ENCODE measurements around the gene ONECUT2.
A peak's percentile ranks its signal among the peaks of the same experiment; 100 is the strongest.

The ONECUT2 gene

DNA sequence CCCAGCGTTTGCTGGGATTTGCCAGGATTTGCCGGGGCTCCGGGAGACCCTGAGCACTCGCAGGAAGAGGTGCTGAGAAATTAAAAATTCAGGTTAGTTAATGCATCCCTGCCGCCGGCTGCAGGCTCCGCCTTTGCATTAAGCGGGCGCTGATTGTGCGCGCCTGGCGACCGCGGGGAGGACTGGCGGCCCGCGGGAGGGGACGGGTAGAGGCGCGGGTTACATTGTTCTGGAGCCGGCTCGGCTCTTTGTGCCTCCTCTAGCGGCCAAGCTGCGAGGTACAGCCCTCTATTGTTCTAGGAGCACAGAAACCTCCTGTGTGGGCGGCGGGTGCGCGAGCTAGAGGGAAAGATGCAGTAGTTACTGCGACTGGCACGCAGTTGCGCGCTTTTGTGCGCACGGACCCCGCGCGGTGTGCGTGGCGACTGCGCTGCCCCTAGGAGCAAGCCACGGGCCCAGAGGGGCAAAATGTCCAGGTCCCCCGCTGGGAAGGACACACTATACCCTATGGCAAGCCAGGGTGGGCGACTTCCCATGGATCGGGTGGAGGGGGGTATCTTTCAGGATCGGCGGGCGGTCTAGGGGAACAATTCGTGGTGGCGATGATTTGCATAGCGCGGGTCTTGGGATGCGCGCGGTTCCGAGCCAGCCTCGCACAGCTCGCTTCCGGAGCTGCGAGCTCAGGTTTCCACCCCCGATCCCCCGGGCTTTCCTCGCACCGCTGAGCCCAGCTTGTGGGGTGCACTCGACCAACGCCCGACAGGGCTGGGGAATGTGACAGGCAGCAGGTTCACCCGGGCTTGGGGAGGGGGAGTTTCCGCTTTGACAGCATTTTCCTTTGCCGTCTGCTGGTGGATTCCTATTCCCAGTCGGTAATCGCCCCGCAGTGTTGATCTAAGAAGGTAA, 2.8 kb downstream of the ONECUT2 start:
- 0% methylated on average over 72 of the region's 72 CpGs for WGBS, 2 experiments
- Histone ChIP-seq H3K27ac (ENCODE audit: insufficient read depth, low read depth, low read length, poor library complexity, severe bottlenecking) (no peak overlapping the region), H3K27me3 (ENCODE audit: control insufficient read depth, insufficient read depth, low read length, poor library complexity, severe bottlenecking) (peaks cover 94% of the 10 kb centered on the region), H3K36me3 (ENCODE audit: control insufficient read depth, insufficient read depth, low read length) (no peaks in the 10 kb centered on the region), H3K9me3 (ENCODE audit: control insufficient read depth, low read length) (no peaks in the 10 kb centered on the region), H3K4me3 (ENCODE audit: insufficient read depth, low read depth, low read length) (peak overlapping the region; percentile 47), H3K4me1 (ENCODE audit: control insufficient read depth, insufficient read depth, low read length) (peaks cover 57% of the 10 kb centered on the region)

GRCh38 chr18:57438743-57439608, 3.8 kb downstream of the ONECUT2 start:
- Histone ChIP-seq H3K4me3 (ENCODE audit: insufficient read depth, low read depth, low read length) (peak overlapping the region; percentile 47), H3K27ac (ENCODE audit: insufficient read depth, low read depth, low read length, poor library complexity, severe bottlenecking) (no peak overlapping the region)

DNA sequence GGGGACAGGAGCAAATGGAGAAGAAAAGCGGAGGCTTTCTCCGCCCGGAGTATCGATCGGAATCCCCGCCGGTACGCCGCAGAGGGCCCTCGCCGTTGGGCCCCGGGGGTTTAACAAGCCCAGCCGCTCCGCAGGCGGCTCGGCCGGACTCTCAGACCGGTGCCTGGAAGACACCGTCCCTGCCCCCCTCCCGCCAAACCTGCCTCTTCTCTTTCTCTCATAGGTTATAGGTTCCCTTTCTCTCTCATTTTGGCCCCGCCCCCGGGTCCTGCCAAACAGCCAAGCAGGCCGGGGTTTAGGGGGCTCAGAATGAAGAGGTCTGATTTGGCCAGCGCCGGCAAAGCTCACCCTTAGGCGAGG, 4.4 kb downstream of the ONECUT2 start:
- H3K27ac ChIP-seq (ENCODE audit: insufficient read depth, low read depth, low read length, poor library complexity, severe bottlenecking), result no peak overlapping the region
- peaks cover 45% of the 10 kb centered on the region for H3K4me1 ChIP-seq (ENCODE audit: control insufficient read depth, insufficient read depth, low read length)
- no peak overlapping the region for H3K4me3 ChIP-seq (ENCODE audit: insufficient read depth, low read depth, low read length)
- H3K9me3 ChIP-seq (ENCODE audit: control insufficient read depth, low read length), result no peaks in the 10 kb centered on the region
- 0% methylated on average over 26 of the region's 26 CpGs for WGBS, 2 experiments
- peaks cover 94% of the 10 kb centered on the region for H3K27me3 ChIP-seq (ENCODE audit: control insufficient read depth, insufficient read depth, low read length, poor library complexity, severe bottlenecking)
- no peaks in the 10 kb centered on the region for H3K36me3 ChIP-seq (ENCODE audit: control insufficient read depth, insufficient read depth, low read length)

More at GRCh38 chr18:57438743-57439608, 3.8 kb downstream of the ONECUT2 start:
- Histone ChIP-seq H3K4me1 (ENCODE audit: control insufficient read depth, insufficient read depth, low read length) (peaks cover 48% of the 10 kb centered on the region), H3K36me3 (ENCODE audit: control insufficient read depth, insufficient read depth, low read length) (no peaks in the 10 kb centered on the region), H3K27me3 (ENCODE audit: control insufficient read depth, insufficient read depth, low read length, poor library complexity, severe bottlenecking) (peaks cover 94% of the 10 kb centered on the region), H3K9me3 (ENCODE audit: control insufficient read depth, low read length) (no peaks in the 10 kb centered on the region)
- WGBS, 2 experiments, result 2% methylated on average over 31 of the region's 31 CpGs

DNA sequence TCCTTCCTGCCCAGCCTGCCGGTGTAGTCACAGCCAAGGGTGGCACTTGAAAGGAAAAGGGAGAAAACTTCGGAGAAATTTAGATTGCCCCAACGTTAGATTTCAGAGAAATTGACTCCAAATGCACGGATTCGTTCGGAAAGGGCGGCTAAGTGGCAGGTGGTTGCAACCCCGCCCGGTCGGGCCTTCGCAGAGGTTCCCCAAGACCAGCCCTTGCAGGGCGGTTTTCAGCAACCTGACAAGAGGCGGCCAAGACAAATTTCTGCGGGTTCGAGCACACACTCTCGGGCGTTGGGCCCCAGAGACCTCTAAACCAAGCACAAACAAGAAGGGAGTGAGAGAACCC, 4.8 kb downstream of the ONECUT2 start:
- Histone ChIP-seq H3K36me3 (ENCODE audit: control insufficient read depth, insufficient read depth, low read length) (no peaks in the 10 kb centered on the region), H3K27ac (ENCODE audit: insufficient read depth, low read depth, low read length, poor library complexity, severe bottlenecking) (no peak overlapping the region), H3K4me1 (ENCODE audit: control insufficient read depth, insufficient read depth, low read length) (peaks cover 45% of the 10 kb centered on the region), H3K4me3 (ENCODE audit: insufficient read depth, low read depth, low read length) (no peak overlapping the region), H3K9me3 (ENCODE audit: control insufficient read depth, low read length) (no peaks in the 10 kb centered on the region), H3K27me3 (ENCODE audit: control insufficient read depth, insufficient read depth, low read length, poor library complexity, severe bottlenecking) (peaks cover 92% of the 10 kb centered on the region)
- WGBS, 2 experiments, result 3% methylated on average over 17 of the region's 17 CpGs

- Histone ChIP-seq H3K36me3 (ENCODE audit: control insufficient read depth, insufficient read depth, low read length) (no peaks in the 10 kb centered on the region), H3K27me3 (ENCODE audit: control insufficient read depth, insufficient read depth, low read length, poor library complexity, severe bottlenecking) (peaks cover 91% of the 10 kb centered on the region), H3K4me1 (ENCODE audit: control insufficient read depth, insufficient read depth, low read length) (peaks cover 47% of the 10 kb centered on the region), H3K27ac (ENCODE audit: insufficient read depth, low read depth, low read length, poor library complexity, severe bottlenecking) (no peak overlapping the region), H3K9me3 (ENCODE audit: control insufficient read depth, low read length) (no peaks in the 10 kb centered on the region), H3K4me3 (ENCODE audit: insufficient read depth, low read depth, low read length) (peak overlapping the region; percentile 11)
- 1% methylated on average over 60 of the region's 60 CpGs for WGBS, 2 experiments
Observed at GRCh38 chr18:57440331-57441070, 5.3 kb downstream of the ONECUT2 start.

DNA sequence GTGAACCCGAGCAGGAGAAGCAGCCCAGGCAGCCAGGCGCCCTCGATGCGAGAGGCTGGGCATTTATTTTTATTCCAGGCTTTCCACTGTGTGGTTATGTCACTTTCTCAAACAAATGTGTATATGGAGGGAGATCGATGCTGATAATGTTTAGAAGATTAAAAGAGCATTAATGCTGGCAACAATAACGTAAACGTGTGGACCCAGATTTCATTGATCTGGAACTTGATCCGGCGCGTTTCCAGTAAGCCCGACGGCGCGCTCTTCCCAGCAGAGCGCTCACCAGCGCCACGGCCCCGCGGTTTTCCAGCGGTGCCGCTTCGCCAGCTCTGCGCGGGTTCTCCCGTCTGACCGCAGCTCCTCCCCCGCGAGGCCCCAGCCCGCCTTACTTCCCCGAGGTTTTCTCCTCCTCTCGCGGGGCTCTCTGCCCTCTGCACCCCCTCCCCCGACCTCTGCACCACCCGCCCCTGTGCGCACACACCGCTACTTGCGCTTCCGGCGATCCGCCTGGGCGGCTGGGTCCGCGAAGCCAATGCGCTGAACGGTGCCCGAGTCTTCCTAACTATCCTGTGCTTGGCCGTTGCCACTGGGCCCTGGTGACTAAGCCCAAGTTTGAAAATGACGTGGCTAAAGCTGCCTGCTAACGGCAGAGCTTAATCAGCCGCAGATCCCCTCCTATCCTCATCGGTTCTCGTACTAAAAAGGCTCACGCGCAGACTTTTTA, 6.1 kb downstream of the ONECUT2 start:
- H3K4me1 ChIP-seq (ENCODE audit: control insufficient read depth, insufficient read depth, low read length), result peaks cover 50% of the 10 kb centered on the region
- no peaks in the 10 kb centered on the region for H3K9me3 ChIP-seq (ENCODE audit: control insufficient read depth, low read length)
- peaks cover 85% of the 10 kb centered on the region for H3K27me3 ChIP-seq (ENCODE audit: control insufficient read depth, insufficient read depth, low read length, poor library complexity, severe bottlenecking)
- H3K4me3 ChIP-seq (ENCODE audit: insufficient read depth, low read depth, low read length), result peak overlapping the region; percentile 23
- no peaks in the 10 kb centered on the region for H3K36me3 ChIP-seq (ENCODE audit: control insufficient read depth, insufficient read depth, low read length)
- WGBS, 2 experiments, result 2% methylated on average over 54 of the region's 54 CpGs
- no peak overlapping the region for H3K27ac ChIP-seq (ENCODE audit: insufficient read depth, low read depth, low read length, poor library complexity, severe bottlenecking)

GRCh38 chr18:57443247-57443646, 8.1 kb downstream of the ONECUT2 start:
- Histone ChIP-seq H3K4me3 (ENCODE audit: insufficient read depth, low read depth, low read length) (no peak overlapping the region), H3K4me1 (ENCODE audit: control insufficient read depth, insufficient read depth, low read length) (peaks cover 41% of the 10 kb centered on the region), H3K9me3 (ENCODE audit: control insufficient read depth, low read length) (no peaks in the 10 kb centered on the region), H3K36me3 (ENCODE audit: control insufficient read depth, insufficient read depth, low read length) (no peaks in the 10 kb centered on the region), H3K27me3 (ENCODE audit: control insufficient read depth, insufficient read depth, low read length, poor library complexity, severe bottlenecking) (peaks cover 65% of the 10 kb centered on the region), H3K27ac (ENCODE audit: insufficient read depth, low read depth, low read length, poor library complexity, severe bottlenecking) (no peak overlapping the region)
- 55% methylated on average over 1 of the region's 1 CpG; no CpG with 5 or more reads in 1 of the 2 experiments for WGBS, 2 experiments

DNA sequence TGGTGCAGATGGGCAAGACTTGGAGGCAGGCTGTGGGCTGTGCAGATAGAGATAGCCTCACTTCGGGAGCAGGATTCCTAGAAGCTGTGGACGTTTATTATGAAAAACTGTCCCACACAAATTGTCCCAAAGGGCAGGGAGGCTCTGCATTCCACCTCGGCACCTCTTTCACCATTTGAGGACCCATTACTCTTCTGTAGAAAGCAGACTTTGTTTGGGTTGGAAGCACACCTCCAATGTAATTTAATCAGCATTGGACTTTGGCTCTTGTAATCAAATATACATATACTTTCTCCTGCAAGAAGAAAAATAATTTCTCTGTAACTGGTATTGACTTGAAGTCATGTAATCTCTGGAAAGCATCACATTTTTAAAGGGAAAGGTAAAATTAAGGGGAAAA, 8.5 kb downstream of the ONECUT2 start:
- peaks cover 37% of the 10 kb centered on the region for H3K4me1 ChIP-seq (ENCODE audit: control insufficient read depth, insufficient read depth, low read length)
- H3K27me3 ChIP-seq (ENCODE audit: control insufficient read depth, insufficient read depth, low read length, poor library complexity, severe bottlenecking), result peaks cover 61% of the 10 kb centered on the region
- WGBS, 2 experiments, result 88 to 91% methylated on average over 3 of the region's 3 CpGs
- H3K4me3 ChIP-seq (ENCODE audit: insufficient read depth, low read depth, low read length), result no peak overlapping the region
- H3K27ac ChIP-seq (ENCODE audit: insufficient read depth, low read depth, low read length, poor library complexity, severe bottlenecking), result no peak overlapping the region
- H3K36me3 ChIP-seq (ENCODE audit: control insufficient read depth, insufficient read depth, low read length), result no peaks in the 10 kb centered on the region
- H3K9me3 ChIP-seq (ENCODE audit: control insufficient read depth, low read length), result no peaks in the 10 kb centered on the region

DNA sequence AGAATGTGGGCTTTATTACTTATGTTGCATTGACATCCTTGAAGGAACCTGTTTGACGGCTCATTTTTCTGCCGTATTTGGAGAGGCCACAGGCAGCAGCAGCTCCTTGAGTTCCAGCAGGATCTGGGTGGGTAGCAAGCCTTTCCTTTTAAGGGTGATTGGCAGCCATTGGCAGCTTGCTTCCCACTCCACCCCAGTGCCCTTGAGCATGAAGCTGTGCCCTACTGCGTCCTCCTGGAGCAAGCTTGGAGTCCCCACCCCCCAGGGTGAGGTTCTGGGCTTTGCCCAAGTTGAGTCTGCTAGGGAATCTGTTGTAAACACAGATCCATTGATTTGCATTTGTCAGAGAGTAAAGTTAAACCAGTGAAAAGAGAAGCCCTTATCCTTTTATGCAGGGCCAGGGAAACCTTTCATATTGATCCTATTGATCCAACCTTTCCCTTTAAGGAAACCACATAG, 9.2 kb downstream of the ONECUT2 start:
- 56% methylated on average over 3 of the region's 3 CpGs for WGBS, 2 experiments
- H3K4me1 ChIP-seq (ENCODE audit: control insufficient read depth, insufficient read depth, low read length), result peaks cover 31% of the 10 kb centered on the region

More for the DNA sequence above, 9.2 kb downstream of the ONECUT2 start:
- no peak overlapping the region for H3K27ac ChIP-seq (ENCODE audit: insufficient read depth, low read depth, low read length, poor library complexity, severe bottlenecking)
- no peak overlapping the region for H3K4me3 ChIP-seq (ENCODE audit: insufficient read depth, low read depth, low read length)
- H3K36me3 ChIP-seq (ENCODE audit: control insufficient read depth, insufficient read depth, low read length), result no peaks in the 10 kb centered on the region
- H3K27me3 ChIP-seq (ENCODE audit: control insufficient read depth, insufficient read depth, low read length, poor library complexity, severe bottlenecking), result peaks cover 54% of the 10 kb centered on the region
- no peaks in the 10 kb centered on the region for H3K9me3 ChIP-seq (ENCODE audit: control insufficient read depth, low read length)

Data from ectodermal cell (in vitro differentiated cells).